ENCODE measurements around the gene MACF1. TPM values are rescaled to one million over a fixed set of nuclear protein-coding genes. Genes with fewer than 3 reads are reported as not detected.

Gene MACF1
- total RNA-seq, 1 donor from 2014 or later: 657 TPM

- Mint-ChIP-seq H3K27ac (ENCODE audit: unreplicated experiment) (peak overlapping the region; percentile 90), H3K36me3 (ENCODE audit: unreplicated experiment) (no peaks in the 10 kb centered on the region), H3K4me3 (ENCODE audit: unreplicated experiment) (peak overlapping the region; percentile 77), H3K4me1 (ENCODE audit: low read depth, unreplicated experiment) (peaks cover 70% of the 10 kb centered on the region), H3K9me3 (ENCODE audit: unreplicated experiment) (peaks cover 23% of the 10 kb centered on the region), H3K27me3 (ENCODE audit: unreplicated experiment) (peaks cover 7% of the 10 kb centered on the region)
- no peak for DNase-seq
- no peak for TF ChIP-seq CTCF (IDR thresholded peaks at IDR 0.05; ENCODE audit: partially characterized antibody, unreplicated experiment)
Measured at GRCh38 chr1:39269349-39269748, 64.9 kb downstream of the MACF1 start.

- H3K9me3 Mint-ChIP-seq (ENCODE audit: unreplicated experiment): peaks cover 23% of the 10 kb centered on the region
- no peak for TF ChIP-seq CTCF (IDR thresholded peaks at IDR 0.05; ENCODE audit: partially characterized antibody, unreplicated experiment)
- H3K36me3 Mint-ChIP-seq (ENCODE audit: unreplicated experiment): no peaks in the 10 kb centered on the region
- H3K4me3 Mint-ChIP-seq (ENCODE audit: unreplicated experiment): peak overlapping the region; percentile 77
- peaks cover 7% of the 10 kb centered on the region for H3K27me3 Mint-ChIP-seq (ENCODE audit: unreplicated experiment)
- DNase-seq: no peak
- peak overlapping the region; percentile 90 for H3K27ac Mint-ChIP-seq (ENCODE audit: unreplicated experiment)
- peaks cover 73% of the 10 kb centered on the region for H3K4me1 Mint-ChIP-seq (ENCODE audit: low read depth, unreplicated experiment)
Measured at GRCh38 chr1:39269791-39270342, 65.4 kb downstream of the MACF1 start.

GRCh38 chr1:39270368-39270767 lies 65.9 kb downstream of the MACF1 start:
- Mint-ChIP-seq H3K4me1 (ENCODE audit: low read depth, unreplicated experiment) (peaks cover 70% of the 10 kb centered on the region), H3K27me3 (ENCODE audit: unreplicated experiment) (peaks cover 7% of the 10 kb centered on the region), H3K27ac (ENCODE audit: unreplicated experiment) (peak overlapping the region; percentile 90), H3K4me3 (ENCODE audit: unreplicated experiment) (peak overlapping the region; percentile 77), H3K9me3 (ENCODE audit: unreplicated experiment) (peaks cover 23% of the 10 kb centered on the region), H3K36me3 (ENCODE audit: unreplicated experiment) (no peaks in the 10 kb centered on the region)
- no peak for TF ChIP-seq CTCF (IDR thresholded peaks at IDR 0.05; ENCODE audit: partially characterized antibody, unreplicated experiment)
- DNase-seq: no peak

- Mint-ChIP-seq H3K36me3 (ENCODE audit: unreplicated experiment) (no peaks in the 10 kb centered on the region), H3K4me3 (ENCODE audit: unreplicated experiment) (peak overlapping the region; percentile 78), H3K27me3 (ENCODE audit: unreplicated experiment) (peaks cover 6% of the 10 kb centered on the region), H3K4me1 (ENCODE audit: low read depth, unreplicated experiment) (peaks cover 66% of the 10 kb centered on the region), H3K27ac (ENCODE audit: unreplicated experiment) (peak overlapping the region; percentile 98), H3K9me3 (ENCODE audit: unreplicated experiment) (peaks cover 21% of the 10 kb centered on the region)
- DNase-seq: peak; percentile 41
- TF ChIP-seq CTCF (IDR thresholded peaks at IDR 0.05; ENCODE audit: partially characterized antibody, unreplicated experiment): no peak
Measured at GRCh38 chr1:39272027-39272797, 67.7 kb downstream of the MACF1 start.
